HEK293 (cell line): ENCODE measurements around the gene ILF3.

ENCODE experiments used
- CTCF ChIA-PET: fragments of 350-600 bp; formaldehyde crosslinking; extraction: SDS; loops from one replicate; lab custom pipeline; 2021; ENCODE audit warnings: antibody characterized with exemption; lab: Yijun Ruan, JAX
- POLR2A ChIA-PET: fragments of 300-600 bp; formaldehyde crosslinking; extraction: SDS; loops from one replicate; lab custom pipeline; 2020; ENCODE audit warnings: antibody characterized with exemption, inconsistent platforms; lab: Yijun Ruan, JAX
- H3K27ac ChIP-seq: fragments of 200-500 bp; sonication (Bioruptor generic); 2 replicates; pipeline ENCODE4 v1.5.1; 2014; ENCODE audit warnings: low read depth, low read length, control low read depth, inconsistent platforms; ENCODE audit errors: extremely low read depth
- H3K36me3 ChIP-seq, 2 experiments: fragments of 200-500 bp in 1 of 2; sonication (Bioruptor generic) in 1 of 2; 1 replicate in 1 of 2; 2 replicates in 1 of 2; pipeline ENCODE4 v1.5.1; 2014 to 2017; ENCODE audit warnings: inconsistent platforms in 2 of 2, low read length in 2 of 2; ENCODE audit not compliant: control insufficient read depth in 2 of 2, insufficient read depth in 1 of 2
- H3K4me1 ChIP-seq: fragments of 200-500 bp; sonication (Bioruptor generic); 2 replicates; pipeline ENCODE4 v1.5.1; 2014; ENCODE audit warnings: mild to moderate bottlenecking, low read length, inconsistent platforms; ENCODE audit not compliant: control insufficient read depth, insufficient read depth
- H3K4me3 ChIP-seq: 2 replicates; pipeline ENCODE4 v1.5.1; 2011; ENCODE audit warnings: low read depth, mild to moderate bottlenecking, control low read depth, low read length, moderate library complexity
- H3K9me3 ChIP-seq: fragments of 200-500 bp; sonication (Bioruptor generic); 2 replicates; pipeline ENCODE4 v1.5.1; 2014; ENCODE audit warnings: low read depth, low read length, inconsistent platforms; ENCODE audit not compliant: control insufficient read depth, insufficient read depth
- BCL6B ChIP-seq: fragments of 450-650 bp; formaldehyde crosslinking; IDR thresholded peaks from 2 replicates; pipeline ENCODE4 v1.5.1; 2017; ENCODE audit warnings: missing biosample characterization, missing genetic modification characterization
- HIC1 ChIP-seq: fragments of 450-650 bp; formaldehyde crosslinking; IDR thresholded peaks from 2 replicates; pipeline ENCODE4 v1.5.1; 2016; ENCODE audit warnings: missing biosample characterization, missing genetic modification characterization
- IKZF3 ChIP-seq: fragments of 450-650 bp; IDR thresholded peaks from 2 replicates; pipeline ENCODE4 v1.5.0; 2018; ENCODE audit warnings: missing biosample characterization, mild to moderate bottlenecking, missing genetic modification characterization, moderate library complexity
- OSR2 ChIP-seq: fragments of 450-650 bp; formaldehyde crosslinking; IDR thresholded peaks from 2 replicates; pipeline ENCODE4 v1.5.1; 2016; ENCODE audit warnings: missing biosample characterization, missing genetic modification characterization
- PATZ1 ChIP-seq: fragments of 450-650 bp; formaldehyde crosslinking; IDR thresholded peaks from 2 replicates; pipeline ENCODE4 v1.5.1; 2016; ENCODE audit warnings: missing biosample characterization, missing genetic modification characterization
- ZBTB17 ChIP-seq: fragments of 450-650 bp; formaldehyde crosslinking; IDR thresholded peaks from 2 replicates; pipeline ENCODE4 v1.5.1; 2016; ENCODE audit warnings: missing biosample characterization, missing genetic modification characterization
- ZBTB44 ChIP-seq: fragments of 450-650 bp; IDR thresholded peaks from 2 replicates; pipeline ENCODE4 v1.5.1; 2018; ENCODE audit warnings: missing biosample characterization, mild to moderate bottlenecking, missing genetic modification characterization
- ZNF16 ChIP-seq: fragments of 450-650 bp; formaldehyde crosslinking; IDR thresholded peaks from 2 replicates; pipeline ENCODE4 v1.5.1; 2016; ENCODE audit warnings: low read depth, missing biosample characterization, missing genetic modification characterization
- ZNF248 ChIP-seq: fragments of 450-650 bp; formaldehyde crosslinking; IDR thresholded peaks from 2 replicates; pipeline ENCODE4 v1.5.1; 2017; ENCODE audit warnings: missing biosample characterization, missing genetic modification characterization
- ZNF449 ChIP-seq: fragments of 450-650 bp; formaldehyde crosslinking; IDR thresholded peaks from 2 replicates; pipeline ENCODE4 v1.5.1; 2017; ENCODE audit warnings: missing biosample characterization, mild to moderate bottlenecking, missing genetic modification characterization, moderate library complexity
- ZNF585B ChIP-seq: fragments of 450-650 bp; formaldehyde crosslinking; IDR thresholded peaks from 2 replicates; pipeline ENCODE4 v1.5.1; 2016; ENCODE audit warnings: missing biosample characterization, missing genetic modification characterization
- ZNF600 ChIP-seq: fragments of 450-650 bp; formaldehyde crosslinking; IDR thresholded peaks from 2 replicates; pipeline ENCODE4 v1.5.1; 2016; ENCODE audit warnings: missing biosample characterization, missing genetic modification characterization
- ZNF623 ChIP-seq: fragments of 450-650 bp; formaldehyde crosslinking; IDR thresholded peaks from 2 replicates; pipeline ENCODE4 v1.5.1; 2016; ENCODE audit warnings: missing biosample characterization, missing genetic modification characterization
- ZNF76 ChIP-seq: fragments of 450-650 bp; formaldehyde crosslinking; IDR thresholded peaks from 2 replicates; pipeline ENCODE4; 2016; ENCODE audit warnings: low read depth, missing biosample characterization, missing genetic modification characterization, borderline replicate concordance
- ZNF843 ChIP-seq: fragments of 450-650 bp; formaldehyde crosslinking; IDR thresholded peaks from 2 replicates; pipeline ENCODE4 v1.5.1; 2016; ENCODE audit warnings: missing biosample characterization, missing genetic modification characterization
- ZSCAN4 ChIP-seq: fragments of 450-650 bp; formaldehyde crosslinking; IDR thresholded peaks from 2 replicates; pipeline ENCODE4 v1.5.1; 2017; ENCODE audit warnings: missing biosample characterization, missing genetic modification characterization

ILF3 gene

GRCh38 chr19:10691178-10691881 is 37.2 kb downstream of the ILF3 start:
- ChIA-PET POLR2A (no interaction called here), CTCF (interaction anchor here (0.8 to 1.1 kb wide), 3 partner anchors 9 to 110 kb away, joined by 3 to 4 read pairs (median 3); no protein-coding TSS in a partner anchor)
- H3K9me3 ChIP-seq = no peaks in the 10 kb centered on the region
- TF ChIP-seq ZSCAN4 (tag by site-specific recombination) = no peak
- TF ChIP-seq ZNF248 (tag by site-specific recombination) = no peak
- peak; percentile 46 for TF ChIP-seq ZNF600 (tag by site-specific recombination)
- H3K36me3 ChIP-seq = peaks cover 12 to 66% of the 10 kb centered on the region in 2 experiments
- no peak overlapping the region for H3K27ac ChIP-seq
- H3K4me3 ChIP-seq = no peak overlapping the region
- peaks cover 3% of the 10 kb centered on the region; the same call in 1 of the 2 replicates for H3K4me1 ChIP-seq

- H3K4me3 ChIP-seq = no peak overlapping the region
- no peak overlapping the region for H3K27ac ChIP-seq
- no peaks in the 10 kb centered on the region for H3K9me3 ChIP-seq
- ChIA-PET POLR2A (no interaction called here), CTCF (interaction anchor here (0.8 to 1.1 kb wide), 2 partner anchors 8 to 36 kb away, joined by 3 to 4 read pairs; no protein-coding TSS in a partner anchor)
- no peak for TF ChIP-seq ZNF585B (tag by site-specific recombination)
- TF ChIP-seq ZNF623 (tag by site-specific recombination) = no peak
- TF ChIP-seq ZNF449 = no peak
- H3K4me1 ChIP-seq = peaks cover 3% of the 10 kb centered on the region; the same call in 1 of the 2 replicates
- H3K36me3 ChIP-seq = peaks cover 12 to 60% of the 10 kb centered on the region in 2 experiments
Measured at GRCh38 chr19:10691883-10692282, 37.7 kb downstream of the ILF3 start.

- Histone ChIP-seq H3K27ac (no peak overlapping the region), H3K36me3 (peaks cover 12 to 51% of the 10 kb centered on the region in 2 experiments), H3K4me3 (no peak overlapping the region), H3K9me3 (no peaks in the 10 kb centered on the region)
- ChIA-PET POLR2A (no interaction called here), CTCF (interaction anchor here (0.6 to 10.6 kb wide), 5 partner anchors 23 to 275 kb away, joined by 3 to 165 read pairs (median 3); no protein-coding TSS in a partner anchor)
- TF ChIP-seq OSR2 (tag by site-specific recombination) = peak; percentile 42; the same call in 1 of the 2 replicates
- no peak for TF ChIP-seq ZNF843 (tag by site-specific recombination)
- peak; percentile 42; the same call in 1 of the 2 replicates for TF ChIP-seq PATZ1 (tag by site-specific recombination)
- peak; percentile 13; the same call in 1 of the 2 replicates for TF ChIP-seq IKZF3 (tag by site-specific recombination)
- no peak for TF ChIP-seq HIC1
- TF ChIP-seq BCL6B (tag by site-specific recombination) = no peak
- TF ChIP-seq ZBTB44 (tag by site-specific recombination) = no peak
- TF ChIP-seq ZNF16 (tag by site-specific recombination) = peak; percentile 67; the same call in 1 of the 2 replicates
- peak; percentile 30; the same call in 1 of the 2 replicates for TF ChIP-seq ZBTB17 (tag by site-specific recombination)
- TF ChIP-seq ZNF76 (tag by site-specific recombination) = 0 out of 2 replicates have a peak, but pooled peaks have one; percentile 16
- TF ChIP-seq, all 188 proteins: peak for 6
- H3K4me1 ChIP-seq = peaks cover 3% of the 10 kb centered on the region; the same call in 1 of the 2 replicates
Measured at GRCh38 chr19:10692673-10693264, 38.6 kb downstream of the ILF3 start.
